Gastroesophageal sphincter (tissue), 4 donors: ENCODE results near the gene TPSD1. TPM values are rescaled to one million over a fixed set of nuclear protein-coding genes. Genes with fewer than 3 reads are reported as not detected.
"Not testable (repeated sequence)": the region's sequence is repeated elsewhere in the genome, so short reads cannot be mapped to it uniquely, and the experiment has no call there.

Source experiments
- ATAC-seq: fragments of 150-250 bp; one replicate; pipeline ENCODE4 v1.9.1; 2016; ENCODE audit warnings: mild to moderate bottlenecking, moderate library complexity
- H3K27ac ChIP-seq, 4 donors: fragments of 200-600 bp; sonication (generic) in 3 of 4; 1 replicate in 3 of 4; 2 replicates in 1 of 4; pipeline ENCODE4 v1.5.1; 2016 to 2019
- H3K27me3 ChIP-seq: fragments of 200-600 bp; sonication (generic); one replicate; pipeline ENCODE4 v1.5.1; 2019
- H3K36me3 ChIP-seq, 2 donors: fragments of 200-600 bp; sonication (generic); one replicate each; pipeline ENCODE4 v1.5.1; 2019; ENCODE audit warnings: control low read depth in 1 of 2
- H3K4me1 ChIP-seq, 3 donors: fragments of 200-600 bp; sonication (generic); 1 replicate in 2 of 3; 2 replicates in 1 of 3; pipeline ENCODE4 v1.5.1; 2016 to 2019; ENCODE audit warnings: control low read depth in 2 of 3
- H3K4me3 ChIP-seq, 2 donors: fragments of 200-600 bp; sonication (generic); one replicate each; pipeline ENCODE4 v1.5.1; 2019; ENCODE audit warnings: mild to moderate bottlenecking in 1 of 2, moderate library complexity in 1 of 2
- H3K9me3 ChIP-seq, 3 donors: fragments of 200-600 bp; sonication (generic); one replicate each; pipeline ENCODE4 v1.5.1; 2017 to 2019; ENCODE audit warnings: control low read depth in 2 of 3
- EP300 ChIP-seq: sonication (generic); formaldehyde crosslinking; IDR thresholded peaks from one replicate; pipeline ENCODE4 v1.6.1; 2017; ENCODE audit warnings: antibody characterized with exemption, mild to moderate bottlenecking
- POLR2A ChIP-seq, 2 donors: fragments of 450-650 bp; IDR thresholded peaks; one replicate each; pipeline ENCODE4 v1.6.1; 2017; ENCODE audit warnings: antibody characterized with exemption in 2 of 2, mild to moderate bottlenecking in 2 of 2, moderate library complexity in 1 of 2
- POLR2AphosphoS5 ChIP-seq: sonication (generic); formaldehyde crosslinking; IDR thresholded peaks from one replicate; pipeline ENCODE4 v1.6.1; 2017; ENCODE audit warnings: antibody characterized with exemption
- WGBS, 2 donors: methylation state at CpG; one replicate each; pipeline ENCODE4 v1.1.5; 2018; ENCODE audit warnings: low coverage in 1 of 2; 5-methylcytosine and 5-hydroxymethylcytosine counted together
- total RNA-seq, 4 donors: library from RNA; depleted of rRNA; stranded (reverse); fragments of >200 nt; gene quantifications; one replicate each; pipeline ENCODE4 v1.1.0, GENCODE V29; 2016
- TF ChIP-seq, protein P1 (sequence below), 4 experiments: fragments of 200-600 bp in 2 of 4; fragments of 450-650 bp in 2 of 4; sonication (generic) in 1 of 4; IDR thresholded peaks; one replicate each; pipeline ENCODE4 v1.5.1; 2017 to 2019; ENCODE audit warnings: antibody characterized with exemption in 4 of 4, mild to moderate bottlenecking in 2 of 4, moderate library complexity in 2 of 4

Gene TPSD1
- total RNA-seq, 4 donors from 2014 or later = 2.8 to 6.4 (median 3.7) TPM; not detected in 1

DNA sequence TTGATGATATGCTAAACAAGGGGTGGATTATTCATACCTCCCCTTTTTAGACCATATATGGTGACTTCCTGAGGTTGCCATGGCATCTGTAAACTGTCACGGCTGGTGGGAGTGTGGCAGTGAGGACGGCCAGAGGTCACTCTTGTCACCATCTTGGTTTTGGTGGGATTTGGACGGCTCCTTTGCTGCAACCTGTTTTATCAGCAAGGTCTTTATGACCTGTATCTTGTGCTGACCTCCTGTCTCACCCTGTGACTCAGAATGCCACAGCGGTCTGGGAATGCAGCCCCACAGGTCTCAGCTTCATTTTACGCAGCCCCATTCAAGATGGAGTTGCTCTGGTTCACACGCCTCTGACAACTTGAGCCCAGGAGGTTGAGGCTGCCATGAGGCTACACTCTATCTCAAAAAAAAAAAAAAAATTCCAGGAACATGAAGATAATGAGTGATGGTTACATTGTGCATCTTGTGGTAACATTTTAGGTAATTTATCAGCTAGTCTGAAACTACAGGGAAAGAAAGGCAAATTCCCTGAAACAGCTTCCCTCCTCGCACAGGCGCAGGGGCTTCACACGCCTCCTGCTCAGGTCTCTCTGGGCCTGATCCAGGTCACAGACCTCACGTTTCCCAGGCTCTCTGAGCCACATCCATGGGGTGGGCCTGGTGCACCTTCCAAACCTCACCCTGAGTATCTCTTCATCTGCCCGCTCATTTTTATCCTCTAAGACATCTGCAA, 38.2 kb downstream of the TPSD1 start:
- H3K4me3 ChIP-seq = no peak overlapping the region
- H3K27me3 ChIP-seq = peaks cover 86% of the 10 kb centered on the region
- TF ChIP-seq, protein P1, sequence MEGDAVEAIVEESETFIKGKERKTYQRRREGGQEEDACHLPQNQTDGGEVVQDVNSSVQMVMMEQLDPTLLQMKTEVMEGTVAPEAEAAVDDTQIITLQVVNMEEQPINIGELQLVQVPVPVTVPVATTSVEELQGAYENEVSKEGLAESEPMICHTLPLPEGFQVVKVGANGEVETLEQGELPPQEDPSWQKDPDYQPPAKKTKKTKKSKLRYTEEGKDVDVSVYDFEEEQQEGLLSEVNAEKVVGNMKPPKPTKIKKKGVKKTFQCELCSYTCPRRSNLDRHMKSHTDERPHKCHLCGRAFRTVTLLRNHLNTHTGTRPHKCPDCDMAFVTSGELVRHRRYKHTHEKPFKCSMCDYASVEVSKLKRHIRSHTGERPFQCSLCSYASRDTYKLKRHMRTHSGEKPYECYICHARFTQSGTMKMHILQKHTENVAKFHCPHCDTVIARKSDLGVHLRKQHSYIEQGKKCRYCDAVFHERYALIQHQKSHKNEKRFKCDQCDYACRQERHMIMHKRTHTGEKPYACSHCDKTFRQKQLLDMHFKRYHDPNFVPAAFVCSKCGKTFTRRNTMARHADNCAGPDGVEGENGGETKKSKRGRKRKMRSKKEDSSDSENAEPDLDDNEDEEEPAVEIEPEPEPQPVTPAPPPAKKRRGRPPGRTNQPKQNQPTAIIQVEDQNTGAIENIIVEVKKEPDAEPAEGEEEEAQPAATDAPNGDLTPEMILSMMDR (IDR thresholded peaks at IDR 0.05) = no peak
- no peak for TF ChIP-seq POLR2AphosphoS5
- TF ChIP-seq EP300 = no peak
- TF ChIP-seq POLR2A (IDR thresholded peaks at IDR 0.05) = no peak
- H3K4me1 ChIP-seq = peaks cover 0 to 17% (median 0%) of the 10 kb centered on the region in 3 donors
- 65 to 67% methylated on average over 4 to 9 of the region's 11 CpGs for WGBS, 2 donors
- no peak overlapping the region for H3K27ac ChIP-seq
- H3K36me3 ChIP-seq = no peaks in the 10 kb centered on the region
- H3K9me3 ChIP-seq = no peaks in the 10 kb centered on the region
- ATAC-seq = no peak

DNA sequence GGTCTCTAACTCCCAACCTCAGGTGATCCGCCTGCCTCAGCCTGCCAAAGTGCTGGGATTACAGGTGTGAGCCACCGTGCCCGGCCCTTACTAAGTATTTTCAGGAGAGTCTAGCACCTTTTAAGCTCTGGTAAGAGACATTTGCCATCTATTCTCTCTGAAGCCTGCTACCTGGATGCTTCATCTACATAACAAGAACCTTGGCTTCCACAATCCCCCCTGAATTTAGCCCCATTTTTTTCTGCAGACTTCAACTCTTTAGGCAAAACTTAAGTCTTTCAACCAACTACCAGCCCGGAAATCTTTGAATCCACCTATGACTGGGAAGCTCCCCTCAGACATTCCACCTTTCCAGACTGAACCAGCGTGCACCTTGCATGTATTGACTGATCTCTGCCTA, 39.6 kb downstream of the TPSD1 start:
- H3K4me1 ChIP-seq = peaks cover 0 to 11% (median 0%) of the 10 kb centered on the region in 3 donors
- no peak for ATAC-seq
- H3K27me3 ChIP-seq = peaks cover 86% of the 10 kb centered on the region
- H3K9me3 ChIP-seq = no peaks in the 10 kb centered on the region
- WGBS, 2 donors = 46 to 67% methylated on average over 1 to 5 of the region's 5 CpGs
- no peaks in the 10 kb centered on the region for H3K36me3 ChIP-seq
- no peak overlapping the region for H3K4me3 ChIP-seq
- no peak for TF ChIP-seq POLR2AphosphoS5
- H3K27ac ChIP-seq = no peak overlapping the region

DNA sequence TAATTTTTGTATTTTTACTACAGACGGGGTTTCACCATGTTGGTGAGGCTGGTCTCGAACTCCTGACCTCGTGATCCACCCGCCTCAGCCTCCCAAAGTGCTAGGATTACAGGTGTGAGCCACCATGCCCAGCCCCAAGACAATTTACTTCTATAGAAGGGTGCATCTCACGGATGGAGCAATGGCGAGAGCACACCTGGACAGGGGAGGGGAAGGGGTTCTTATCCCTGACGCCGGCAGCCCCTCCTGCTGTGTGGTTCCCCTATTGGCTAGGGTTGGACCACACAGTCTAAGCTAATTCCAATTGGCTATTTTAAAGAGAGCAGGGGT, 40.8 kb downstream of the TPSD1 start:
- not testable (repeated sequence) for H3K4me3 ChIP-seq, H3K36me3 ChIP-seq, H3K9me3 ChIP-seq, ATAC-seq, H3K27ac ChIP-seq
- Histone ChIP-seq H3K4me1 (peaks cover 0 to 20% (median 7%) of the 10 kb centered on the region in 3 donors), H3K27me3 (peaks cover 86% of the 10 kb centered on the region)
- 60 to 70% methylated on average over 2 of the region's 8 CpGs for WGBS, 2 donors

DNA sequence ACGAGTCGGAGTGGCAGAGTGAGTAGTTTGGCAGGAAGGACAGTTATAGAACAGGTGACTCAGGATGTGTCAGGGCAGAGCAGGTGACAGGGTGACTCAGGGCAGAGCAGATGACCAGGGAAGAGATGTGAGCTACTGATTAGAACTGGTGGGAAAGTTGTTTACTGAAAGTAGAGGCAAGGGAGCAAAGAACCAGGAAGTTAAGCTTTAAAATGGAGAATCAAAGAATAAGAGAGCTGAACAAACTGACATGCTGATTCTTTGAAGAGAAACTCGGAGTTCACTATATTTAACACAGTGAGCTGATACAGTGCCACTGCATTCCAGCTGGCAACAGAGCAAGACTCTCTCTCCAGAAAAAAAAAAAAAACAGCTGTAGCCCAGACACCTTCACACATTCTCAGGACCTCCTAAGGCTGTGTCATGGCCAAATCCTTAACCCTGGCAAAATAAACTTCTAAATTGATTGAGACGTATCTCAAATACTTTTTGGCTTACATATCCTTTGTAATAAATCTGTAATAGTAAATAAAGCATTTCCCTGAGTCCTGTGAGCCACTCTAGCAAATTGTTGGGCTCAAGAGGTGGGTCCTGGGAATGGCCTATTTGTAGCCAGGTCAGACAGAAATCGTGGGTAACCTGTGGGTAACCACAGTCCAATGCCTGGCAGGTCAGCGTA, 41.3 kb downstream of the TPSD1 start:
- H3K27ac ChIP-seq = no peak overlapping the region
- peaks cover 86% of the 10 kb centered on the region for H3K27me3 ChIP-seq
- H3K36me3 ChIP-seq = no peaks in the 10 kb centered on the region
- no peak overlapping the region for H3K4me3 ChIP-seq
- TF ChIP-seq, protein P1 (IDR thresholded peaks at IDR 0.05) = no peak
- TF ChIP-seq EP300 (no peak), POLR2AphosphoS5 (no peak), POLR2A (IDR thresholded peaks at IDR 0.05) (no peak)
- H3K4me1 ChIP-seq = peaks cover 0 to 20% (median 7%) of the 10 kb centered on the region in 3 donors
- ATAC-seq = no peak
- WGBS, 2 donors = 42 to 43% methylated on average over 6 of the region's 6 CpGs
- H3K9me3 ChIP-seq = no peaks in the 10 kb centered on the region

DNA sequence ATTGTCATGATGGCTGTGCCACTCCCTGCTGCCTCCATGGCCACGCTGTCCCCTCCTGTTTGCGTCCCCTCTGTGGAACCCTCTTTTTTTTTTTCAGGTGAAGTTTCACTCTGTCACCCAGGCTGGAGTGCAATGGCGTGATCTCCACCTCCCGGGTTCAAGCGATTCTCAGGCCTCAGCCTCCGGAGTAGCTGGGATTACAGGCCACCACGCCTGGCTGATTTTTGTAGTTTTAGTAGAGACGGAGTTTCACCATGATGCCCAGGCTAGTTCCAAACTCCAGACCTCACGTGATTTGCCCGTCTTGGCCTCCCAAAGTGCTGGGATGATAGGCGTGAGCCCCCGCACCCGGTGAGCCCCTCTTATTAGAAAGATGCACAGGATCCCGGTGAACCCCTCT, 42.5 kb downstream of the TPSD1 start:
- no peaks in the 10 kb centered on the region for H3K9me3 ChIP-seq
- no peaks in the 10 kb centered on the region for H3K36me3 ChIP-seq
- H3K4me1 ChIP-seq = peaks cover 0 to 20% (median 7%) of the 10 kb centered on the region in 3 donors
- no peak for ATAC-seq
- H3K4me3 ChIP-seq = no peak overlapping the region
- no peak overlapping the region for H3K27ac ChIP-seq
- TF ChIP-seq EP300 (no peak), POLR2AphosphoS5 (no peak), POLR2A (IDR thresholded peaks at IDR 0.05) (no peak)
- TF ChIP-seq, protein P1 (IDR thresholded peaks at IDR 0.05) = no peak
- H3K27me3 ChIP-seq = peaks cover 88% of the 10 kb centered on the region
- 89 to 97% methylated on average over 5 to 6 of the region's 14 CpGs for WGBS, 2 donors
